Caki2 (cell line): Measurements from ENCODE around the gene GSTA1. TPM values are rescaled to one million over a fixed set of nuclear protein-coding genes. Genes with fewer than 3 reads are reported as not detected.
A peak's percentile ranks its signal among the peaks of the same experiment; 100 is the strongest.
"Not testable (repeated sequence)": the region's sequence is repeated elsewhere in the genome, so short reads cannot be mapped to it uniquely, and the experiment has no call there.

Experiments used
- DNase-seq: peaks from one replicate; pipeline ENCODE4 v3.0.0-alpha.2; 2015; ENCODE audit warnings: low read depth
- in situ Hi-C: cut with HindIII; loops from 2 replicates; pipeline ENCODE4 v1.10.0; 2016; ENCODE audit warnings: low sequenced_read_pairs, low pct_unique_long_range_greater_than_20kb, mixed read lengths
- total RNA-seq: library from RNA; depleted of rRNA; stranded (reverse); fragments of >200 nt; shearing (Covaris generic); gene quantifications from 2 replicates; pipeline ENCODE4 v1.2.3, GENCODE V29; 2014; ENCODE audit warnings: low replicate concordance

GSTA1 gene
- total RNA-seq, 1 experiment from 2014 or later, result not detected

GRCh38 chr6:52815167-52816092, 11.8 kb upstream of the GSTA1 start:
- in situ Hi-C loops, result no loop called here
- DNase-seq, result peak; percentile 39

DNA sequence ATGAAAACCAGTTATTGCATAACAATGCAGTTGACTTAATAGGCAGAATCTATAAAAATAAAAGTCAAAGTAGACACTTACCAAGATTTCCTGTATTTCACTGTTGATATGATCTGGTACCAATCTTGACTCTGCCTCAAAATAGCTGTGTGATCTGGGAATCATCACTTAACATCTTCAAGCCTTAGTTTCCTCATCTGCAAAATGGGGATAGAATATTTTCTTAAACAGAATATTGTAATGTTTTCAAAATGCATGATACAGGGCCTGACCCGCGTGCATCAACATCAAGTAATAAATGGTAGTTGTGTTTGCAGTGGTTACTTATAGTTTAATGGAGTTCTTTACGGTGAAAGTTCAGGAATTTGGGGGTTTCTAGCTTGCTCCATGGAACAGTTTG, 10.9 kb upstream of the GSTA1 start:
- DNase-seq, in situ Hi-C loops: not testable (repeated sequence)

GRCh38 chr6:52809777-52810176, 6.2 kb upstream of the GSTA1 start:
- DNase-seq, in situ Hi-C loops: not testable (repeated sequence)

- DNase-seq, result no peak
- in situ Hi-C loops, result no loop called here
Measured at GRCh38 chr6:52808660-52809059, 5.0 kb upstream of the GSTA1 start.

- in situ Hi-C loops, result no loop called here
- no peak for DNase-seq
Measured at GRCh38 chr6:52802806-52803205, 810 bp downstream of the GSTA1 start.

- in situ Hi-C loops, result no loop called here
- no peak for DNase-seq
Measured at GRCh38 chr6:52801188-52801841, 2.3 kb downstream of the GSTA1 start.

DNA sequence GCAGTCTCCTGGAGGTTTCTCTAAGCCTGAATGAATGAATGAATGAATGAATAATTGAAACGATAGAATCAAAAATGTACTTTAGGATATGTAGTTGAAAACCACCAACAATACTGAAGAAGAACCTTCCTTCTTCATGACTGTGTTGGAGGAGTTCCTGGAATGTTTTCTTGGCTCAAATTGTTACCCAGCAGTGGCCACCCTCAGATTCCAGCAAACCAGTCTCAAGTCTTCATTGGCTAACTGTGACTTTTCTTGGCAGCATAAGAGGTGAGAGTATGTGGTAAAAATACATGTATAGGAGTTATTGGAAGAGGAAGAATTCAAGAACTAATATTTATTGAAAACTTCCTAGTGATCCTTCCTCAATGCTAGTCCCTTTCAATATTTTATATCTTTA, 4.3 kb downstream of the GSTA1 start:
- in situ Hi-C loops, DNase-seq: not testable (repeated sequence)

GRCh38 chr6:52794366-52794765, 9.2 kb downstream of the GSTA1 start:
- in situ Hi-C loops, result not testable (repeated sequence)

GRCh38 chr6:52790861-52791260, 12.8 kb downstream of the GSTA1 start:
- DNase-seq, result no peak
- in situ Hi-C loops, result no loop called here

More at GRCh38 chr6:52794366-52794765, 9.2 kb downstream of the GSTA1 start:
- DNase-seq, result not testable (repeated sequence)

GRCh38 chr6:52789658-52790057, 14.0 kb downstream of the GSTA1 start:
- DNase-seq, in situ Hi-C loops: not testable (repeated sequence)

- peak; percentile 55 for DNase-seq
- in situ Hi-C loops, result no loop called here
Measured at GRCh38 chr6:52788478-52788877, 15.1 kb downstream of the GSTA1 start.

DNA sequence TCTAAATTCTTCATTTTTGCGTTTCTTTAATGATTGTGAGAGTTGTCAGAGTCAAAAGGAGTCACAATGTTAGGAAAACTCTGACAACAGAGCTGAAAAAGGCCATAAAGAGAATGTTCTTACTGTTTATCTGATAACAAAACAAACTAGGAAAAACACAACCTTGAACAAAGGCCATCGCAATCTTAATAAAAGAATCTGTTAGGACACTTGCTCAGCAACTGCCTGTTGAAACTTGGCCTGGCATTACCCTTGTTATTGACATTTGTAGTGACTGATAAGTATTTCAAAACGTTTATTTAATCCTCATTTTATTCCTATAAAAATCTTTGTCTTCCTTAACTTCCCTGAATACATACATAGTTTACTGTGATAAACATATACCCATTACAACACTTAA, 15.7 kb downstream of the GSTA1 start:
- in situ Hi-C loops, result no loop called here
- no peak for DNase-seq

GRCh38 chr6:52786249-52786956, 17.2 kb downstream of the GSTA1 start:
- DNase-seq, result no peak
- in situ Hi-C loops, result no loop called here

DNA sequence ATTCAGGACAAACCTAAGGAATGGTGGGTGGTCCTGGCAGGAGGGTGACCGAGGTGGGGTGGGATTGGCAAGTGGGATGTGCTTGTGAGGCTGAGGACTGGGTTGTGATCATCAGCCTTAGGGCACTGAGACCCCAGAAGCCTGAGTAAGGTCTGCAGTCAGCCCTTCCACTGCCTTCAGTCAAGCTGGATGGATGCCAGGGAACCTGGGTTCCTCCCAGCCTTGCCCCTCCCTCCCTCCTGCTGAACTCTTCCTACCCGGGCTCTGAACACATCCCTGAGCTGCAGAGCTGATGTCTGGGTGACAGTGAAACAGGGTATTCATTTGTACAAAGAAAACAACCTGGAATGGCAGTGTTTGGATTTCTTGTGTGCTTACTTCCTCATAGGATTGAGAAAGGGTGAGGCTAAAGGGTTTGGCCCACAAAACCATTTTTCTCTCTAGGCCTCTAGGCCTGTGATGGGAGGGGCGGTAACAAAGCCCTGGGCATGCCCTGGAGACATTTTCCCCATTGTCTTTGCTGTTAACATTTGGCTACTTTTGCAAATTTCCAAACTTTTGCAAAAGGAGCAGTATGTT, 20.8 kb downstream of the GSTA1 start:
- in situ Hi-C loops, result not testable (repeated sequence)
- DNase-seq, result peak; percentile 49

- DNase-seq, in situ Hi-C loops: not testable (repeated sequence)
Measured at GRCh38 chr6:52782209-52782608, 21.4 kb downstream of the GSTA1 start.

DNA sequence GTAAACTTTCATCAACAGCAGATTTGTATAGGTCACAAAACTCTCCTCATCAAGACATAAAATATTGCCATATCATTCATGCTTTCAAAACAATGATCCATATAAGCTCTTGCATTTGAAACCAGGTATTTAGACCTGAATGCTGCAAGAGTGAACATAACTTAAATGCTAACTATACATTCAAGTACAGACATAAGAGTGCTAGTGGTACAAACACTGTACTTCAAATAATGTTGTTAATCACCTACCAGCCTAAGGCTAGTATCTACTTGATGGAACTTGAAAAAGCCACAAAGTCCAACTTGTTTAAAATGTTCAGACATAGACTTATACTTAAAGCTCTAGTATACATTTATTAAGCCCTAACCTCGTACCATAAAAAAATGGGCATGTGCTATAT, 24.4 kb downstream of the GSTA1 start:
- in situ Hi-C loops, result no loop called here
- DNase-seq, result no peak

- in situ Hi-C loops, DNase-seq: not testable (repeated sequence)
Measured at GRCh38 chr6:52776711-52777351, 26.8 kb downstream of the GSTA1 start.

GRCh38 chr6:52769399-52769798, 34.2 kb downstream of the GSTA1 start:
- DNase-seq, in situ Hi-C loops: not testable (repeated sequence)
